Suprapubic skin (tissue), 3 donors: ENCODE data around the gene ZMYM1.
"Not testable (repeated sequence)": the region's sequence is repeated elsewhere in the genome, so short reads cannot be mapped to it uniquely, and the experiment has no call there.

Source experiments
- CTCF ChIP-seq, 2 donors: fragments of 200-600 bp in 1 of 2; fragments of 450-650 bp in 1 of 2; sonication (generic) in 1 of 2; IDR thresholded peaks; one replicate each; pipeline ENCODE4 v1.5.1; 2016 to 2019; ENCODE audit warnings: antibody characterized with exemption in 2 of 2, mild to moderate bottlenecking in 1 of 2, moderate library complexity in 1 of 2
- POLR2A ChIP-seq, 2 donors: fragments of 450-650 bp; IDR thresholded peaks; one replicate each; pipeline ENCODE4 v1.6.1; 2017; ENCODE audit warnings: antibody characterized with exemption in 2 of 2, mild to moderate bottlenecking in 2 of 2, moderate library complexity in 2 of 2

- TF ChIP-seq CTCF, POLR2A (IDR thresholded peaks at IDR 0.05): not testable (repeated sequence)
Observed at GRCh38 chr1:35142728-35143127, 63.5 kb downstream of the ZMYM1 start.
